HepG2 (cell line): ENCODE measurements around the gene CASKIN1. TPM values are rescaled to one million over a fixed set of nuclear protein-coding genes. Genes with fewer than 3 reads are reported as not detected.

Source experiments
- ATAC-seq: fragments of 200-7000 bp; cut with Tn5 transposase; 3 replicates; pipeline ENCODE4 v1.9.1; 2020; ENCODE audit warnings: mild to moderate bottlenecking, moderate library complexity
- BruUV-seq: library from RNA; stranded (reverse); fragments of 400-500 nt; replicated peaks from 2 replicates; lab custom pipeline; 2021; lab: Mats Ljungman, UMichigan
- CTCF ChIA-PET: fragments of 300-600 bp; formaldehyde crosslinking; extraction: SDS; loops from one replicate; lab custom pipeline; 2021; ENCODE audit warnings: low total read pairs, inconsistent platforms, low intra/inter-chr PET ratio; lab: Yijun Ruan, JAX
- POLR2A ChIA-PET: fragments of 350-600 bp; sonication (Branson Sonifier 250); formaldehyde crosslinking; loops from one replicate; lab custom pipeline; 2020; ENCODE audit warnings: antibody characterized with exemption, inconsistent platforms; lab: Yijun Ruan, JAX
- DNase-seq: peaks from one replicate; pipeline ENCODE4 v3.0.0-alpha.2; 2015; ENCODE audit warnings: low spot score
- FAIRE-seq: peaks from 3 replicates; lab custom pipeline; 2011; peaks lifted over from hg19 to GRCh38; lab: Jason Lieb, UNC
- H2AFZ ChIP-seq: one replicate; pipeline ENCODE4 v1.6.1; 2011; ENCODE audit warnings: low read length, inconsistent platforms
- H3K27ac ChIP-seq: fragments of 300-600 bp; 3 replicates; pipeline ENCODE4 v1.8.0; 2011; ENCODE audit warnings: mixed run types, mild to moderate bottlenecking, mixed read lengths, low read length, inconsistent platforms; ENCODE audit not compliant: insufficient read depth; ENCODE audit errors: extremely low read length
- H3K27me3 ChIP-seq, 2 experiments: fragments of 200-600 bp in 1 of 2; 2 replicates in 1 of 2; 3 replicates in 1 of 2; pipeline versions ENCODE4 v1.6.0 to v1.8.0; 2011; ENCODE audit warnings: low read length in 2 of 2, mild to moderate bottlenecking in 2 of 2, moderate library complexity in 2 of 2, inconsistent platforms in 1 of 2; ENCODE audit not compliant: insufficient read depth in 2 of 2, control insufficient read depth in 1 of 2
- H3K36me3 ChIP-seq, 2 experiments: fragments of 200-600 bp in 1 of 2; replicated peaks in 1 of 2; 2 replicates in 1 of 2; 3 replicates in 1 of 2; pipeline versions ENCODE4 v1.5.1 to v1.8.0; 2011; ENCODE audit warnings: low read length in 2 of 2, inconsistent platforms in 1 of 2; ENCODE audit not compliant: insufficient read depth in 2 of 2, control insufficient read depth in 1 of 2
- H3K4me1 ChIP-seq: 2 replicates; pipeline ENCODE4 v1.5.1; 2012; ENCODE audit warnings: low read length, inconsistent platforms; ENCODE audit not compliant: insufficient read depth
- H3K4me2 ChIP-seq: 2 replicates; pipeline ENCODE4 v1.6.0; 2011; ENCODE audit warnings: low read depth, low read length, inconsistent platforms
- H3K4me3 ChIP-seq, 3 experiments: fragments of 200-600 bp in 1 of 3; sonication (generic), shearing (Covaris generic) in 1 of 3; replicated peaks in 1 of 3; 2 replicates each; pipeline ENCODE4 v1.5.1; 2011 to 2016; ENCODE audit warnings: low read length in 3 of 3, inconsistent platforms in 2 of 3, low read depth in 2 of 3, mild to moderate bottlenecking in 2 of 3, control low read depth in 1 of 3, mixed read lengths in 1 of 3; ENCODE audit not compliant: insufficient read depth in 1 of 3
- H3K79me2 ChIP-seq: one replicate; pipeline ENCODE4 v1.6.1; 2011; ENCODE audit warnings: low read length, inconsistent platforms; ENCODE audit not compliant: insufficient read depth
- H3K9ac ChIP-seq: 2 replicates; pipeline ENCODE4 v1.6.0; 2011; ENCODE audit warnings: mild to moderate bottlenecking, low read depth, low read length, inconsistent platforms; ENCODE audit not compliant: insufficient read depth
- H3K9me3 ChIP-seq: 2 replicates; pipeline ENCODE4 v1.5.1; 2012; ENCODE audit warnings: mild to moderate bottlenecking, low read length
- H4K20me1 ChIP-seq: 2 replicates; pipeline ENCODE4 v1.6.0; 2011; ENCODE audit warnings: inconsistent platforms, mild to moderate bottlenecking, low read length, moderate library complexity; ENCODE audit not compliant: insufficient read depth
- ELF4 ChIP-seq: sonication (generic); formaldehyde crosslinking; IDR thresholded peaks from 2 replicates; pipeline ENCODE4 v1.5.0; 2020; ENCODE audit warnings: missing genetic modification reagents, mild to moderate bottlenecking, moderate library complexity, borderline replicate concordance
- GTF2F1 ChIP-seq: fragments of 150-350 bp; IDR thresholded peaks from 2 replicates; pipeline ENCODE4 v1.6.1; 2014; ENCODE audit warnings: low read length
- HOXA3 ChIP-seq: sonication (generic); formaldehyde crosslinking; IDR thresholded peaks from 2 replicates; pipeline ENCODE4 v1.5.0; 2020; ENCODE audit warnings: missing genetic modification reagents
- IRF9 ChIP-seq: sonication (generic); formaldehyde crosslinking; IDR thresholded peaks from 2 replicates; pipeline ENCODE4 v1.8.0; 2022; ENCODE audit warnings: missing genetic modification reagents, mild to moderate bottlenecking, borderline replicate concordance
- JUN ChIP-seq: sonication (generic); formaldehyde crosslinking; IDR thresholded peaks from 2 replicates; pipeline ENCODE4 v1.4.0; 2020; ENCODE audit warnings: mild to moderate bottlenecking, missing genetic modification reagents
- KLF12 ChIP-seq: sonication (generic); formaldehyde crosslinking; IDR thresholded peaks from 2 replicates; pipeline ENCODE4 v1.4.0; 2020; ENCODE audit warnings: missing genetic modification reagents, borderline replicate concordance
- MLLT10 ChIP-seq: sonication (generic); formaldehyde crosslinking; IDR thresholded peaks from 2 replicates; pipeline ENCODE4 v1.4.0; 2020; ENCODE audit warnings: missing genetic modification reagents
- NR2F1 ChIP-seq, 2 experiments: fragments of 450-650 bp in 1 of 2; formaldehyde crosslinking in 1 of 2; IDR thresholded peaks; 2 replicates each; pipeline versions ENCODE4 v1.5.0 to v1.6.1; 2016 to 2020; ENCODE audit warnings: mild to moderate bottlenecking in 1 of 2, missing compliant biosample characterization in 1 of 2, missing genetic modification reagents in 1 of 2, moderate library complexity in 1 of 2
- SP5 ChIP-seq: IDR thresholded peaks from 2 replicates; pipeline ENCODE4 v1.6.1; 2016; ENCODE audit warnings: low read depth, borderline replicate concordance
- ZBTB7B ChIP-seq: sonication (generic); formaldehyde crosslinking; IDR thresholded peaks from 2 replicates; pipeline ENCODE4 v1.4.0; 2020; ENCODE audit warnings: missing genetic modification reagents
- ZNF143 ChIP-seq: sonication (generic); formaldehyde crosslinking; IDR thresholded peaks from 2 replicates; pipeline ENCODE4 v1.4.0; 2020; ENCODE audit warnings: missing genetic modification reagents
- ZNF24 ChIP-seq: fragments of 450-650 bp; IDR thresholded peaks from 2 replicates; pipeline ENCODE4 v1.6.1; 2017; ENCODE audit warnings: antibody characterized with exemption, mild to moderate bottlenecking
- WGBS: methylation state at CpG from one replicate; pipeline ENCODE4 v1.1.6; 2017; ENCODE audit warnings: low lambda C conversion rate; 5-methylcytosine and 5-hydroxymethylcytosine counted together
- in situ Hi-C: cut with HindIII; loops from 2 replicates; pipeline ENCODE4 v1.10.0; 2017; ENCODE audit warnings: low pct_unique_long_range_greater_than_20kb; ENCODE audit not compliant: extremely low pct_ligation_motif_present
- intact Hi-C: fragments of 100-400 bp; cut with micrococcal nuclease; formaldehyde crosslinking; loops from one replicate; pipeline ENCODE4 v1.10.0; 2022; ENCODE audit not compliant: unreplicated experiment
- polyA plus RNA-seq, 8 experiments: library from polyadenylated mRNA; depleted of rRNA in 3 of 8; stranded (reverse) in 7 of 8; unstranded in 1 of 8; fragments of >200 nt; fragmentation: Illumina TruSeq in 4 of 8; extraction: Trizol in 4 of 8; gene quantifications; 2 replicates each; pipeline versions ENCODE4 v1.2.1 to v1.2.3, GENCODE V29; 2011 to 2016; ENCODE audit warnings: low read depth in 4 of 8, missing spikeins in 1 of 8, mixed read lengths in 1 of 8; ENCODE audit not compliant: insufficient read depth in 1 of 8
- total RNA-seq, 5 experiments: library from RNA; depleted of rRNA; stranded (reverse); fragments of >200 nt; fragmentation: Illumina TruSeq; extraction: Trizol; gene quantifications; 2 replicates each; pipeline ENCODE4 v1.2.3, GENCODE V29; 2016; ENCODE audit warnings: low read depth in 1 of 5
- TF ChIP-seq, protein P1 (sequence below): sonication (generic); formaldehyde crosslinking; IDR thresholded peaks from 2 replicates; pipeline ENCODE4 v1.4.0; 2020; ENCODE audit warnings: mild to moderate bottlenecking, missing genetic modification reagents
- TF ChIP-seq, protein P2 (sequence below): sonication (generic); formaldehyde crosslinking; IDR thresholded peaks from 2 replicates; pipeline ENCODE4 v1.8.1; 2023; ENCODE audit warnings: missing genetic modification reagents, mild to moderate bottlenecking, borderline replicate concordance

The CASKIN1 gene
- total and polyA plus RNA-seq, 2 of the 13 experiments (the other 11 are each of a cell fraction or from before 2014, with no cell fraction given), result 1.2 to 2.2 TPM

GRCh38 chr16:2155977-2156848 is 40.2 kb downstream of the CASKIN1 start:
- H4K20me1 ChIP-seq, result peaks cover 63% of the 10 kb centered on the region
- POLR2A ChIA-PET, result interaction anchor here (0.6 to 6.6 kb wide), 67 partner anchors 6 to 865 kb away, joined by 3 to 79 read pairs (median 6); partner anchors contain the start of genes BRICD5, ECI1, GFER and JPT2
- H3K4me1 ChIP-seq, result peaks cover 74% of the 10 kb centered on the region
- peaks cover 63% of the 10 kb centered on the region for H3K79me2 ChIP-seq
- no peaks in the 10 kb centered on the region for H3K9me3 ChIP-seq
- DNase-seq (peak; percentile 39), FAIRE-seq (no peak), ATAC-seq (no peak)
- intact Hi-C loops (loop anchor here (1.0 kb wide), 1 partner anchor 319 kb away; the partner anchor contains the start of gene TBC1D24), in situ Hi-C loops (no loop called here)
- peaks cover 0 to 11% of the 10 kb centered on the region in 2 experiments; a peak in 4 of 5 replicates for H3K36me3 ChIP-seq
- H3K4me3 ChIP-seq, result peak overlapping the region; percentile 91 to 98 (median 95)
- TSS peak; percentile 78 for BruUV-seq
- H3K9ac ChIP-seq, result peak overlapping the region; percentile 84
- 2% methylated on average over 27 of the region's 47 CpGs for WGBS
- H2AFZ ChIP-seq, result no peak overlapping the region
- H3K27me3 ChIP-seq, result no peaks in the 10 kb centered on the region; a peak in 1 of 5 replicates
- H3K27ac ChIP-seq, result peak overlapping the region; percentile 84
- peak overlapping the region; percentile 95 for H3K4me2 ChIP-seq
- CTCF ChIA-PET, result no interaction called here
- TF ChIP-seq HOXA3 (CRISPR knock-in tag) (peak; percentile 19; the same call in 1 of the 2 replicates), ZNF143 (no peak), MLLT10 (CRISPR knock-in tag) (no peak), ELF4 (no peak), IRF9 (CRISPR knock-in tag) (no peak), KLF12 (CRISPR knock-in tag) (0 out of 2 replicates have a peak, but pooled peaks have one; percentile 7), JUN (no peak), ZBTB7B (peak; percentile 41; the same call in 1 of the 2 replicates), SP5 (CRISPR knock-in tag) (no peak), GTF2F1 (no peak), ZNF24 (no peak), NR2F1 (CRISPR knock-in tag; IDR thresholded peaks at IDR 0.05) (peak in 1 of 2 experiments; percentile 28; a peak in 1 of 4 replicates)
- TF ChIP-seq, protein P1, sequence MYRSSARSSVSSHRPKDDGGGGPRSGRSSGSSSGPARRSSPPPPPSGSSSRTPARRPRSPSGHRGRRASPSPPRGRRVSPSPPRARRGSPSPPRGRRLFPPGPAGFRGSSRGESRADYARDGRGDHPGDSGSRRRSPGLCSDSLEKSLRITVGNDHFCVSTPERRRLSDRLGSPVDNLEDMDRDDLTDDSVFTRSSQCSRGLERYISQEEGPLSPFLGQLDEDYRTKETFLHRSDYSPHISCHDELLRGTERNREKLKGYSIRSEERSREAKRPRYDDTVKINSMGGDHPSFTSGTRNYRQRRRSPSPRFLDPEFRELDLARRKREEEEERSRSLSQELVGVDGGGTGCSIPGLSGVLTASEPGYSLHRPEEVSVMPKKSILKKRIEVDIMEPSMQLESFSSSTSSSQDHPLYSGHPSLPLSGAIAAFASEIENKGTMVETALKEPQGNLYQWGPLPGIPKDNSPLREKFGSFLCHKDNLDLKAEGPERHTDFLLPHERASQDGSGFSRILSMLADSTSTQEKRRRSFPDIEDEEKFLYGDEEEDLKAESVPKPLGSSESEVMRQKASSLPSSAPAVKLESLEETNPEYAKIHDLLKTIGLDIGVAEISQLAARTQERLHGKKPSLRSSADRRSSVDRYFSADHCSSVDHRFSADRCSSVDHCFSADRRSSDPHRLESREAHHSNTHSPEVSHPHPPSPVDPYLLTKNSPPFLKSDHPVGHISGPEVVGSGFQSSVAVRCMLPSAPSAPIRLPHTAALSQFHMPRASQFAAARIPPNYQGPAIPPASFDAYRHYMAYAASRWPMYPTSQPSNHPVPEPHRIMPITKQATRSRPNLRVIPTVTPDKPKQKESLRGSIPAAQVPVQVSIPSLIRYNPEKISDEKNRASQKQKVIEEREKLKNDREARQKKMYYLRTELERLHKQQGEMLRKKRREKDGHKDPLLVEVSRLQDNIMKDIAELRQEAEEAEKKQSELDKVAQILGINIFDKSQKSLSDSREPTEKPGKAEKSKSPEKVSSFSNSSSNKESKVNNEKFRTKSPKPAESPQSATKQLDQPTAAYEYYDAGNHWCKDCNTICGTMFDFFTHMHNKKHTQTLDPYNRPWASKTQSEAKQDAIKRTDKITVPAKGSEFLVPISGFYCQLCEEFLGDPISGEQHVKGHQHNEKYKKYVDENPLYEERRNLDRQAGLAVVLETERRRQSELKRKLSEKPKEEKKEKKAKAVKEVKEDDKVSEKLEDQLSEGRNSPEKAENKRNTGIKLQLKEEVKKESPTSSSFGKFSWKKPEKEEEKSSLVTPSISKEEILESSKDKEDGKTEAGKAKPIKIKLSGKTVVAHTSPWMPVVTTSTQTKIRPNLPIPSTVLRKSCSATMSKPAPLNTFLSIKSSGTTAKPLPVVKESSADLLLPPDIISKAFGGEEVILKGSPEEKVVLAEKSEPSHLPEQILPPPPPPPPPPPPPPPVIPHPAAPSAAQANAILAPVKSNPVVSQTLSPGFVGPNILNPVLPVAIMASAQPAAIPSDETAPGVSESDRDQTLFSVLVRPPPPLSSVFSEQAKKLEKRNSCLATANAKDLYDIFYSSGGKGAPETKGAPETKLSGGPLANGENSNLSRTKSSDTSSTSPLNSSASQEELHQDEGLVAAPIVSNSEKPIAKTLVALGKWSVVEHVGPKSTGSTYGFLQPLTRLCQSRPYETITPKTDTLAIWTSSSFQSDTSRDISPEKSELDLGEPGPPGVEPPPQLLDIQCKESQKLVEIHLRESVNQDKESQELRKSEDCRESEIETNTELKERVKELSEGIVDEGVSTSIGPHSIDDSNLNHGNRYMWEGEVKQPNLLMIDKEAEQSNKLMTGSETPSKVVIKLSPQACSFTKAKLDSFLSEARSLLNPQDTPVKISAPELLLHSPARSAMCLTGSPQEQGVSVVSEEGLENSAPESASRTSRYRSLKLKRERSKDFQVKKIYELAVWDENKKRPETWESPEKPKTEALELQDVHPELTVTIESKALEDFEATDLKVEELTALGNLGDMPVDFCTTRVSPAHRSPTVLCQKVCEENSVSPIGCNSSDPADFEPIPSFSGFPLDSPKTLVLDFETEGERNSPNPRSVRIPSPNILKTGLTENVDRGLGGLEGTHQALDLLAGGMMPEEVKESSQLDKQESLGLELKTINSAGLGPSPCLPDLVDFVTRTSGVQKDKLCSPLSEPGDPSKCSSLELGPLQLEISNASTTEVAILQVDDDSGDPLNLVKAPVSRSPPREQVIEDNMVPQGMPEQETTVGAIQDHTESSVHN (CRISPR knock-in tag), result no peak
- TF ChIP-seq, protein P2, sequence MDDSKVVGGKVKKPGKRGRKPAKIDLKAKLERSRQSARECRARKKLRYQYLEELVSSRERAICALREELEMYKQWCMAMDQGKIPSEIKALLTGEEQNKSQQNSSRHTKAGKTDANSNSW (CRISPR knock-in tag), result no peak
